ES-I3 (cell line): ENCODE results near the gene ATP10B.

Experiments used
- H3K36me3 ChIP-seq: 2 replicates; pipeline ENCODE4 v1.6.1; 2013; ENCODE audit warnings: mild to moderate bottlenecking, low read length, control low read depth, moderate library complexity; ENCODE audit not compliant: insufficient read depth
- H3K4me1 ChIP-seq: 2 replicates; pipeline ENCODE4 v1.6.1; 2013; ENCODE audit warnings: mild to moderate bottlenecking, control low read depth, low read length; ENCODE audit not compliant: insufficient read depth
- H3K9ac ChIP-seq: 2 replicates; pipeline ENCODE4 v1.6.1; 2013; ENCODE audit warnings: low read depth, mild to moderate bottlenecking, low read length, moderate library complexity
- H3K9me3 ChIP-seq: 2 replicates; pipeline ENCODE4 v1.6.1; 2013; ENCODE audit warnings: mild to moderate bottlenecking, low read length, moderate library complexity; ENCODE audit not compliant: control insufficient read depth, insufficient read depth

ATP10B gene

DNA sequence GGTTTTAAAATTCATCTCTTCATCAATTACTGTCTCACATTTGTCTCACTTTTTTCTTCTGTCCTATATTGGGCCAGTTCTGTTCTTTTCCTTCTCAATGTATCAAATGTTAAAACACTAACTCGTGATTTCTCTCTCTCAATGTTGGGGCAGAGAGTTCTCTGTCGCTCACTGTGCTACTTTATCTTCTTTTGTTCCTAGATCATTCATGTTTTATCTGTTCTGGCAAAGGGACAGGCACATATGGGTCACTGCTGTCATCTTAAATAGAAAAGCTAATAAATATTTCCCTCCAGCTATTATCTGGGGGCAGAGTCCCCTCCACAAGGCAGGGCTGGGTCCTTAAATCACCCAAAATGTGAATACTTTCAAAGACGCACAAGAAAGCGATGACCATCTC, 216.3 kb downstream of the ATP10B start:
- H3K4me1 ChIP-seq, result no peaks in the 10 kb centered on the region
- H3K9ac ChIP-seq, result no peak overlapping the region
- H3K36me3 ChIP-seq, result no peaks in the 10 kb centered on the region
- H3K9me3 ChIP-seq, result no peaks in the 10 kb centered on the region

DNA sequence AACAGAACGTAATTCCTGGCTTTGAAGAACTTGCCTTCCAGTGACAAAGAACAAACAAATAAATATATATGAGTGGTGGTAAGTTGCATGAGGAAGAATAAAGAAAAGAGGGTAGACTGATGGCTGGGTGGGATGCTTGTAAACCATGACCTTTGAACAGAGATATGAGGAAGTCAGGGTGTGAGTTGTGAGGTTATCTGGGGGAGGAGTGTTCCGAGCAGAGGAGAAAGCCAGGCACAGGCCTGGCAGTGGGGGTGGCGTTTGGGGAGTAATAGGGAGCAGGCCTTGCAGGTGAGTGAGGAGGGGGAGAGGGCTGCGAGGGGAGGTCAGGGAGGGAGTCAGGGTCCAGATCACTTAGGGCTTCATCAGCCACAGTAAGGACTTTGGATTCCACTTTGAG, 217.0 kb downstream of the ATP10B start:
- Histone ChIP-seq H3K9me3 (no peaks in the 10 kb centered on the region), H3K4me1 (no peaks in the 10 kb centered on the region), H3K36me3 (no peaks in the 10 kb centered on the region), H3K9ac (no peak overlapping the region)

DNA sequence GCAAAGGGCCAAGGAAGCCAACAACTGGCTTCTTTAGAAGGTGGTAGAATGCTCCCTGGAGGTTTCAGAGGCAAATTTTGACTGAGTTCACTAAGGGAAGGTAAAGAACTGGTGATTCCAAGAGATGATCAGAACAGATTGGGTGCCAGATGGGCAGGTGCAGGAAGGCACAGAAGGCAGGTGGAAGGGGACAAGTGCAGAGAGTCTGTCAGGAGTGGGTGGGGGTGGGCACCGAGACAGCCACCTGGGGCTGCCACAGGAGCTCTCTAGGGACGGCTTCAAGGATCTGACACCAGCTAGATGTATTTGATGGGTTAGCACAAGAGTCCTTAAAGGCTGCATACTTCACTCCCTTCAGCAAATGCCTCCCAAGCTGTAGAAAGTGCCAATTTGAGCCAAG, 223.0 kb downstream of the ATP10B start:
- Histone ChIP-seq H3K9ac (no peak overlapping the region), H3K9me3 (no peaks in the 10 kb centered on the region), H3K36me3 (no peaks in the 10 kb centered on the region), H3K4me1 (no peaks in the 10 kb centered on the region)

DNA sequence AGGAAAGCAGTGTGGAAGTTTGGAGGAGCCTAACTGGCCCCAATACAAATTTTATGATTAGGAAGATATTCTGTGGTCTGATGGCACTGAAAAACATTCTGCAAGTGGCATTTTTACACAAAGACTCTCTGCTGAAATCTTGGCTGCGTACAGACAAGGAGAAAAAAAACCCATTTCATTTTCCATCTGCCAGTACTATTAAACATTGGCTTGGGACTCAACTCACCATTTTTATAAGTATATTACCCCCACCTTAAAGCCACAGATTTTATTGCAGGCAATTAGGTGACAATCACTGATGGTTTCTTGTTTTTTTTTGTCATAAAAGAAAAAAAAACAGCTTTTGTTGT, 223.4 kb downstream of the ATP10B start:
- Histone ChIP-seq H3K9ac (no peak overlapping the region), H3K9me3 (no peaks in the 10 kb centered on the region), H3K36me3 (no peaks in the 10 kb centered on the region), H3K4me1 (no peaks in the 10 kb centered on the region)

DNA sequence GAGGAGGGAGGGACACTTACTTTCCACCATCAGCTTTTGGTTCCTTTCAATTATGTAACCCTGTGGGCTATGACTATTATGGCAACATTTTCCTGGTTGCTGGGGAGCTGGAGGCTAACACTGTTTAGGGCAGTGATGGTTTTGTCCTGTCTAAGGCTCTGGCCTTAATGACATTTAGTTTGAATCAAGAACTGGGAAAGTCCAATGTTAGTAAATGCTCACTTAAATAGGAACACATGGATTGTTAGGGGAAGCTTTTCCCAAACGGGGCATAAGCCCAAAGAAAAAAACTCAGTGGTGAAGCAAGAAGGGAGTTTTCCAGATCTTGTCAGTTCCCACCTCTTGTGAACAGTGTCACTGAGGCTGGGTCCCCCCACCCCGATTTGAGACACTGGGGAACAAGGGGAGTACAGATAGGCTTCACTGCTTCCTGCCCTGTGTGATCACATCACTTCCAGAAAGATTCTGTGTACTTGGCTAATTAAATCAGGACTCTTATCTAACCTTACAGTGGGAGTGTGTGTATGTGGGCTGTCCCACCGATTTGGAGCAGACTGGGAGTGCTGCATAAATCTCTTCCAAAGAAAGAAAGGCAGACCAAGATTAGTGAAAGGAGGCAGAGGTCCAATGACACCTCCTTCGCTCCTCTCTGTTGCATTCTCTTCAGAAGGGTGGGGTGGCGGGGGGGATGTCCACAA, 223.9 kb downstream of the ATP10B start:
- no peak overlapping the region for H3K9ac ChIP-seq
- H3K36me3 ChIP-seq, result no peaks in the 10 kb centered on the region

DNA sequence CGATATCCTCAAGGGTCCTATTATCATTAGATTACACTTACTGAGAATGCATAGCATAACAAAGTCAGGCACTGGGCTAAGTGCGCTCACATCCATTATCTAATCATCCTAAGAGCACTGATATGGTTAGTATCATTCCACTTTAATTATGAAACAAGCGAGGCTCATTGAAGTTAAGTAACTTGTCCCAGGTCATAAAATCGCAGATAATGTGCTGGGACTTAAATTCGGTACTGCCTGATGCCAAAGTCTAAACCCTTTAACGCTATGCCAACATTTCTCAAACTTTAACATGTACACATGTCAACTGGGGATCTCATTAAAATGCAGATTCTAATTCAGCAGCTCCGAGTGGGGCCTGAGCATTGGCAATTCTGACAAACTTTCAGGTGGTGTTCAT, 225.7 kb downstream of the ATP10B start:
- Histone ChIP-seq H3K9ac (no peak overlapping the region), H3K36me3 (no peaks in the 10 kb centered on the region), H3K9me3 (no peaks in the 10 kb centered on the region), H3K4me1 (no peaks in the 10 kb centered on the region)

More for the DNA sequence above, 223.9 kb downstream of the ATP10B start:
- Histone ChIP-seq H3K4me1 (no peaks in the 10 kb centered on the region), H3K9me3 (no peaks in the 10 kb centered on the region)

DNA sequence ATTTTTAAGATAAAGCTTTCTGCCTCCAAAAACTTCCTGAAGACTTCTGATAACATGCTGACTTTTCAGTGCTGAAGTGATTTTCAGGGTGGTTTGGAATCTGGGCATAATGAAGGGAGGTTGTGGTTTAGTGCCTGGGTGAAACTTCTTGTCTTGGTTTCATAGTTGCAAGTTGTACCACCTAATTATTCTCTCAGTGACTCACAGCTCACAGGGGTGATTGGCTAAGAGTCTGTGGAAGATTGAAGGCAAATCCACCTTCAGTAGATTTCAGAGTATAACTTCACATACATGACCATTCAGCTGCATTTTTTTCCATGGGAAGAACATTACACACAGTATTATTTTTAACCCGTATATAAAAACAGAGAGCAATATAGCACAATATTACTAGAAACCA, 230.5 kb downstream of the ATP10B start:
- Histone ChIP-seq H3K9me3 (no peaks in the 10 kb centered on the region), H3K36me3 (no peaks in the 10 kb centered on the region), H3K9ac (no peak overlapping the region), H3K4me1 (no peaks in the 10 kb centered on the region)

DNA sequence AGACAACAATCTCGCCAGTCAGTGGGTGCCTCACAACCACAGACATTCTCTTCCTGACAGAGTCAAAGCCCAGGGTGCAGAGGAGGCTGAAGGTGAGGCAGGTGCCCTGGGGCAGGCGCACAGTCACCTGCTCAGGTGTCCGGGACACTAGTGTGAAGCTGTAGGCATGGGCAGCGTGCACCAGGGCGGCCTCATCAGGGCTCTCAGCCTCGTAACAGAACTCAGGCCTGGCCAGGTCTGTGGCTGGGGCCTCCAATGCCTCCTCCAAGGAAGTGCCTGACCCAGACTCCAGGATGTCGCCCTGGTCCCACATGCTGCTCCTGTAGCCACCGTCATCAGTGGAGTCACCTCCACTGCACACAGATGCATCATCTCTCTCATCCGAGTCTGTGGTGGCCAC, 231.6 kb downstream of the ATP10B start:
- Histone ChIP-seq H3K4me1 (no peaks in the 10 kb centered on the region), H3K36me3 (no peaks in the 10 kb centered on the region), H3K9ac (no peak overlapping the region), H3K9me3 (no peaks in the 10 kb centered on the region)

DNA sequence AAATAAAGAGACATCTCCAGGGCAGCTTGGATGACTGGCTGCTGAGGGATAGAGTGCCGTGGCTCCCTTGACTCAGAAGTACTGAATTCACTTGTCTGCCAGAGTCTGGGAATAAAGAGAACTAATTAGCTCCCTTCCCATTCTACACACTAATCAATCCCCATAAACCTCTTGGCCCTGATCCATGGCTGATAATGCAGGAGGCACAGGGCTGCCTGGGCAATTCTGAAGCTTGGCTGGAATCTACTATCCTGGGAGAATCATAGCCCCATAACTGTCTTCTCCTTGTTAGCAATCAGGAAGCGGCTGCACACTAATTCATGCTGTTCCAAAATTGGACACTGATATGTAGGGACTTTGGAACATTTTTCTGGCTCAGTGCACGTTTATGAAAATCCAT, 232.6 kb downstream of the ATP10B start:
- H3K4me1 ChIP-seq, result no peaks in the 10 kb centered on the region
- no peaks in the 10 kb centered on the region for H3K36me3 ChIP-seq
- no peak overlapping the region for H3K9ac ChIP-seq
- no peaks in the 10 kb centered on the region for H3K9me3 ChIP-seq

DNA sequence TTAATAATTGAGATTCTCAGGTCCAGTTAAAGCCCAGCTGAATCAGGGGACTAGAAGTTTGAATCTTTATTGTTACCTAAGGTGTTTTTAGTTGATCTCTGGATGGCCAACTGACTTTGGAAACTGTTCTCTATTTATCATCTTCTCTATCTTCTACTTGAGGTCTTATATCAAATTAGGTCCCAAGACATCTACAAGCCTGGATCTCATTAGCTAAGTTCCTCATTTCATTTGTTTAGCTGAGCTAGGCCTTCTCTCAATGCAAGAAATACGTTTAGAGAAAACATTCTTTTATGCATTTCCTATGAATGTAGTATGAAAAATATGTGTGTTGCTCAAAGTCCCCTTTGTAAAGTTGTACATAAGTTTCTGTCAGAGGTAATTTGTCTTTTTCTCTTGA, 233.7 kb downstream of the ATP10B start:
- Histone ChIP-seq H3K36me3 (no peaks in the 10 kb centered on the region), H3K9ac (no peak overlapping the region), H3K9me3 (no peaks in the 10 kb centered on the region), H3K4me1 (no peaks in the 10 kb centered on the region)

DNA sequence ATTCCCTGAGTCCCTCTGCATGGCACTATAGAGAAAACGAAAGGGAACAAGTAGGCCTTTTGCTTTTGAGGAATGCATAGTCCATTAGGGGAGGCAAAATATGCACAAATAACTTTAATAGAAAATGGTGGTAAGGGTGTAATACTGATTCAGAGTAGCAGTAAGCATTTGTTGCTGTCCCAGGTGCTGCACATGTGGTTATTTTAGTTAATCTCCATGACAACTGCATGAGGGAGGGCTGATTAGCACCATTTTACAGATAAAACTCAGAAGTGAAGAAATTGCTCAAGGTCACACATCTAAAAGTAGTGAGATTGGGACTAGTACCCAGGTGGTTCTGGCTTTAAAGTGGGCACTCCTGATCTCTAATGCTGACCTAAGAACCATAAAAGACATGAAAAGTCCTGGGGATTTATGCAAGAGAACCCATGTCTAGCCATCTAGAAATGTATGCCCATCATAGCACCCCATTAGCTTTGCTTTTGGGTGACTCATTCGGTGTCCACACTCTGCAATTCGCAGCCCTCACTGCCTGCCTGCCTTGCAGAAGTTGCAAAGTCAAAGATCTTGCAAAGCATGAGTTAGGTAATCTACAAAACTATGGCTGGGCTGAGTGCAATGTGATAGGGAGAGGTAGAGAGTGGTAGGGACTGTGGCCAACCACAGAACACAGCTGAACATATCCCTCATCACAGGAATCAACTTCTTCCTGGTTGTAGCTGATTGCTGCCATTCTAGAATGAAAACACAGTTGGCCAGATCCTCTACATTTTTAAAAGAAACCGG, 235.1 kb downstream of the ATP10B start:
- no peak overlapping the region for H3K9ac ChIP-seq
- no peaks in the 10 kb centered on the region for H3K4me1 ChIP-seq
- H3K36me3 ChIP-seq, result no peaks in the 10 kb centered on the region
- no peaks in the 10 kb centered on the region for H3K9me3 ChIP-seq

DNA sequence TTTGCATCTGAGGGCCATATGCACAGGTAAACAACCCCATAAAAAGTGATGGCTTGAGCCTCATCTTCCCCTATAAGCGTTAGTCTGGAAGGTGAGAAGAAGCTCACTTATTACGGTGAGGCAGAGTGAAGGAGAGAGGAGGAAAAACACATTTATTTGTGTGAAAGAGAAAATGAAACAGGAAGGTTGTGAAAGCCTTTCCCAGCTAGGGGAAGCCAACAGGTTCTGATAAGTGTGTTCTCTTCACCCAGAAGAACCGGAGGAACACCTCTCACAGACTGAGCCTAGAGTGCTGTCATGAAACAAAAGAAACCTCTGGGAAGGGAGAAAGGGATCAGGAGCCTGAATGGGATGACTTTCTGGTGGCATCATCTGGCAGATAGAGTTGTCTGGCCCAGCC, 237.9 kb downstream of the ATP10B start:
- no peaks in the 10 kb centered on the region; the same call in 1 of the 2 replicates for H3K9me3 ChIP-seq
- H3K4me1 ChIP-seq, result no peaks in the 10 kb centered on the region
- no peaks in the 10 kb centered on the region for H3K36me3 ChIP-seq
- H3K9ac ChIP-seq, result no peak overlapping the region

DNA sequence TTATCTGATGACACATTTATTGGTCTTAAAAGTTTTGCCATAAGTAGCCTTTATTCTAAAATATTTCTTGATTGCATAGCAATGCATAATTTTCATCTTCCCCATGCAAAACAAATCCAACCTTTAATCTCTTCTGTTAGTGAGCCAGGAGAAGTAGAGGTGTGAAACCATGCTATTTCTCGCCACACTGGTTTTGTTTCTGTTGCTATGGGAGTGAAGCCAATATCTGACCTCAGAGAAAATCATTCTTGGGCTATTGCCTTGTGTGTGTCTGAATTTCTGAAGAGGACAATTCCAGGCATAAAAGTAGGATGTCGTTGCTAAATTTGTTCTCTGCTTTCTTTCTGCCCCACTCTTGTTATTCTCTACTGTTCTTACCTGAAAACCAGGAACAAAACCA, 246.7 kb downstream of the ATP10B start:
- Histone ChIP-seq H3K9ac (no peak overlapping the region), H3K4me1 (no peaks in the 10 kb centered on the region), H3K9me3 (no peaks in the 10 kb centered on the region; the same call in 1 of the 2 replicates), H3K36me3 (no peaks in the 10 kb centered on the region)

DNA sequence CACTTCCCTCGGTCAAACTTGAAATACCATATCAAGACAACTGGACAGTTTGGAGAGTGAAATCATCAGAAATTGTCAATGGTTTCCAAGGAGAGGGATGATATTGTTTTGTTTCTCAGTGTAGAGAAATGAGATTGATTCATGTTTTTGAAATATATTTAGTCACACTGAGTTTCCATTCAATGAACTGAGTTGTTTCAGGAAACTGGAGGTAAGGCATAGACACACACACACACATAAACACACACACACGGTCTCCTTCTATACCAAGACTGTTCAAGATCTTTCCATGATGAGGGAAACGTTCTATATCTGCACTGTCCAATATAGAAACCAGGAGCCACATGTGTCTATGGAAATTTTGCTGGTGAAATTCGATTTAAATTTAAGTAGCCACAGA, 247.5 kb downstream of the ATP10B start:
- no peaks in the 10 kb centered on the region for H3K4me1 ChIP-seq
- H3K36me3 ChIP-seq, result no peaks in the 10 kb centered on the region
- H3K9me3 ChIP-seq, result no peaks in the 10 kb centered on the region
- no peak overlapping the region for H3K9ac ChIP-seq

DNA sequence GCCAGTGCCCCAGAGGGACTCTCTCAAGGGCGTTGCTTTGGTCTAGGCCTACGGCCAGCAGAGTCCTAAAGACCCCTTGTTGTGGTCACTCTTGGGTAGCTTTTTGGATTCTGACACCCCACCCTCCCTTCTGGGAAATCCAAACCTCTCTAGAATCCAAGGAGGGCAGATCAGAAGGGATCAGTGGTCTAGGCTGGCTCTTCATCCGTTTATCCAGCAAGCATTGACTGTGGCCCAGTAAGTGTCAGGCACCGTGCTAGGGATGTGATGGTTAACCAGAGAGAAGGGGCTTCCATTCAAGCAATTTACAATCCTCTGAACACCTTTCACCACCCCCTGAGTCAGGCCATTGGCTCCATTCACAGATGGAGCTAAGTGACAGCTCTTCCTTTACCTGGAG, 249.3 kb downstream of the ATP10B start:
- Histone ChIP-seq H3K36me3 (no peaks in the 10 kb centered on the region), H3K4me1 (no peaks in the 10 kb centered on the region), H3K9me3 (no peaks in the 10 kb centered on the region), H3K9ac (no peak overlapping the region)
